Ovary (tissue), 3 donors: ENCODE results near the gene ALKBH6.

Experiments
- EP300 ChIP-seq: sonication (generic); formaldehyde crosslinking; IDR thresholded peaks from one replicate; pipeline ENCODE4 v1.6.1; 2017; ENCODE audit warnings: antibody characterized with exemption
- TF ChIP-seq, protein P1 (sequence below), 3 donors: fragments of 450-650 bp in 2 of 3; fragments of 200-600 bp in 1 of 3; IDR thresholded peaks; one replicate each; pipeline versions ENCODE4 v1.5.1 to v1.8.0; 2016 to 2022; ENCODE audit warnings: antibody characterized with exemption in 3 of 3, mild to moderate bottlenecking in 1 of 3
- donor health status: DM: no; HTN: no; CAD: no.

GRCh38 chr19:36031308-36031707 lies 17.3 kb upstream of the ALKBH6 start:
- TF ChIP-seq, protein P1, sequence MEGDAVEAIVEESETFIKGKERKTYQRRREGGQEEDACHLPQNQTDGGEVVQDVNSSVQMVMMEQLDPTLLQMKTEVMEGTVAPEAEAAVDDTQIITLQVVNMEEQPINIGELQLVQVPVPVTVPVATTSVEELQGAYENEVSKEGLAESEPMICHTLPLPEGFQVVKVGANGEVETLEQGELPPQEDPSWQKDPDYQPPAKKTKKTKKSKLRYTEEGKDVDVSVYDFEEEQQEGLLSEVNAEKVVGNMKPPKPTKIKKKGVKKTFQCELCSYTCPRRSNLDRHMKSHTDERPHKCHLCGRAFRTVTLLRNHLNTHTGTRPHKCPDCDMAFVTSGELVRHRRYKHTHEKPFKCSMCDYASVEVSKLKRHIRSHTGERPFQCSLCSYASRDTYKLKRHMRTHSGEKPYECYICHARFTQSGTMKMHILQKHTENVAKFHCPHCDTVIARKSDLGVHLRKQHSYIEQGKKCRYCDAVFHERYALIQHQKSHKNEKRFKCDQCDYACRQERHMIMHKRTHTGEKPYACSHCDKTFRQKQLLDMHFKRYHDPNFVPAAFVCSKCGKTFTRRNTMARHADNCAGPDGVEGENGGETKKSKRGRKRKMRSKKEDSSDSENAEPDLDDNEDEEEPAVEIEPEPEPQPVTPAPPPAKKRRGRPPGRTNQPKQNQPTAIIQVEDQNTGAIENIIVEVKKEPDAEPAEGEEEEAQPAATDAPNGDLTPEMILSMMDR (IDR thresholded peaks at IDR 0.05), result no peak
- no peak for TF ChIP-seq EP300
